Spleen (tissue), 11 donors: Measurements from ENCODE around the gene INPP4B. TPM values are rescaled to one million over a fixed set of nuclear protein-coding genes. Genes with fewer than 3 reads are reported as not detected.

Source experiments
- DNase-seq: peaks from one replicate; pipeline ENCODE4 v3.0.0-alpha.2; 2020
- H3K27ac ChIP-seq, 8 donors: fragments of 200-600 bp; sonication (generic) in 7 of 8; 1 replicate in 4 of 8; 2 replicates in 4 of 8; pipeline versions ENCODE4 v1.5.0 to v1.8.0; 2016 to 2021; ENCODE audit warnings: inconsistent platforms in 4 of 8, mild to moderate bottlenecking in 4 of 8, moderate library complexity in 1 of 8
- H3K27me3 ChIP-seq, 7 donors: fragments of 200-600 bp; sonication (generic) in 6 of 7; replicated peaks in 1 of 7; 1 replicate in 4 of 7; 2 replicates in 3 of 7; pipeline versions ENCODE4 v1.5.0 to v1.8.0; 2016 to 2021; ENCODE audit warnings: inconsistent platforms in 3 of 7, mild to moderate bottlenecking in 1 of 7
- H3K36me3 ChIP-seq, 6 donors: fragments of 200-600 bp; sonication (generic) in 5 of 6; 1 replicate in 4 of 6; 2 replicates in 2 of 6; pipeline versions ENCODE4 v1.5.0 to v1.8.0; 2016 to 2021; ENCODE audit warnings: inconsistent platforms in 2 of 6
- H3K4me1 ChIP-seq, 6 donors: fragments of 200-600 bp; sonication (generic) in 5 of 6; 1 replicate in 3 of 6; 2 replicates in 3 of 6; pipeline versions ENCODE4 v1.5.0 to v1.8.0; 2016 to 2021; ENCODE audit warnings: inconsistent platforms in 3 of 6
- H3K4me3 ChIP-seq, 8 donors: fragments of 200-600 bp; sonication (generic) in 7 of 8; 1 replicate in 4 of 8; 2 replicates in 4 of 8; pipeline versions ENCODE4 v1.5.0 to v1.8.0; 2016 to 2021; ENCODE audit warnings: inconsistent platforms in 4 of 8, mild to moderate bottlenecking in 4 of 8, moderate library complexity in 2 of 8
- H3K9me3 ChIP-seq, 8 donors: fragments of 200-600 bp; sonication (generic) in 7 of 8; 1 replicate in 4 of 8; 2 replicates in 4 of 8; pipeline versions ENCODE4 v1.5.0 to v1.8.0; 2016 to 2021; ENCODE audit warnings: inconsistent platforms in 4 of 8
- POLR2A ChIP-seq, 3 donors: fragments of 450-650 bp; IDR thresholded peaks; one replicate each; pipeline ENCODE4 v1.5.1; 2017; ENCODE audit warnings: antibody characterized with exemption in 3 of 3, mild to moderate bottlenecking in 1 of 3
- POLR2AphosphoS5 ChIP-seq, 3 donors: sonication (generic); formaldehyde crosslinking; IDR thresholded peaks; one replicate each; pipeline ENCODE4 v1.5.1; 2017; ENCODE audit warnings: antibody characterized with exemption in 3 of 3
- WGBS, 5 donors: extraction: QIAGEN DNeasy Blood & Tissue Kit in 3 of 5; methylation state at CpG; one replicate each; pipeline versions ENCODE4 v1.1.5 to v1.1.7; 2013 to 2018; 5-methylcytosine and 5-hydroxymethylcytosine counted together
- intact Hi-C: fragments of 100-400 bp; cut with DNase I; formaldehyde crosslinking; loops from one replicate; pipeline ENCODE4 v1.15.0; 2023; ENCODE audit warnings: low total_unique reads
- polyA plus RNA-seq, 3 donors: library from polyadenylated mRNA; stranded (reverse); fragments of 200-250 nt; gene quantifications; one replicate each; pipeline ENCODE4 v1.2.1, GENCODE V29; 2013
- total RNA-seq, 7 donors: library from RNA; depleted of rRNA in 3 of 7; stranded (reverse); fragments of >200 nt in 3 of 7; fragmentation: NEBNext Ultra II Directional in 4 of 7; extraction: Animal tissue kit (Norgen Biotek cat#: 25700) in 4 of 7; gene quantifications; one replicate each; pipeline versions ENCODE4 v1.1.0 to v1.2.1, GENCODE V29; 2016 to 2021
- TF ChIP-seq, protein P1 (sequence below), 11 experiments: fragments of 200-600 bp in 7 of 11; fragments of 450-650 bp in 4 of 11; sonication (generic) in 4 of 11; IDR thresholded peaks in 8 of 11; conservative IDR thresholded peaks in 3 of 11; 1 replicate in 7 of 11; 2 replicates in 4 of 11; pipeline versions ENCODE4 v1.4.0 to v1.8.0; 2016 to 2021; ENCODE audit warnings: antibody characterized with exemption in 11 of 11, inconsistent platforms in 4 of 11, mild to moderate bottlenecking in 1 of 11
- donor health status: healthy with polysubstance abuse.
- donor health status: DM: no; HTN: no; CAD: no; lungs with moderate emphysema.
- donor health status: DM: no; HTN: no; CAD: no.
- donor health status: Bipolar disorder and iron deficiency.
- donor health status: healthy.
- donor health status: DM: no; HTN: no; CAD: no.
- donor health status: DM: yes; HTN: yes; CAD: no.

The INPP4B gene
- total and polyA plus RNA-seq, 10 donors, result 0.78 to 31.6 (median 26.8) TPM

DNA sequence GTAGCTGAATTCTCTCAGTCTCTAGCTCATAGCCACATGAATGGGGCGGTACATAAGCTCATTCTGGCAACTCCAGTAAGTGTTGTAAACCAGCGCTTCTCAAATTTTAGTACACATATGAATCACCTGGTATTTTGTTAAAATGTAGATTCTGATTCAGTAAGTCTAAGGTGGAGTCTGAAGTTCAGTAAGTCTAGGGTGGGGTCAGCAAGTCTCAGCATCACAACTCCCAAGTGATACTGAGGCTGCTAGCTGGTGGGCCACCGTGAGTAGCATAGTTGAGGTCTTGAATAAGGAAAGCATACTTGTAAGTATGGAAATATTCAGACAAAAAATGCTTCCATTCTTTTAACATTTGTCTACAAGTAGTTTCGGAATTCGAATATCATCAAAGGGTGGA lies 36.1 kb upstream of the INPP4B start:
- 85 to 95% (median 87%) methylated on average over 5 of the region's 5 CpGs for WGBS, 5 donors
- Histone ChIP-seq H3K4me1 (no peaks in the 10 kb centered on the region), H3K27me3 (no peaks in the 10 kb centered on the region), H3K9me3 (no peaks in the 10 kb centered on the region), H3K27ac (no peak overlapping the region), H3K36me3 (no peaks in the 10 kb centered on the region), H3K4me3 (no peak overlapping the region)
- intact Hi-C loops, result no loop called here
- DNase-seq, result no peak
- TF ChIP-seq POLR2A (IDR thresholded peaks at IDR 0.05), result no peak

DNA sequence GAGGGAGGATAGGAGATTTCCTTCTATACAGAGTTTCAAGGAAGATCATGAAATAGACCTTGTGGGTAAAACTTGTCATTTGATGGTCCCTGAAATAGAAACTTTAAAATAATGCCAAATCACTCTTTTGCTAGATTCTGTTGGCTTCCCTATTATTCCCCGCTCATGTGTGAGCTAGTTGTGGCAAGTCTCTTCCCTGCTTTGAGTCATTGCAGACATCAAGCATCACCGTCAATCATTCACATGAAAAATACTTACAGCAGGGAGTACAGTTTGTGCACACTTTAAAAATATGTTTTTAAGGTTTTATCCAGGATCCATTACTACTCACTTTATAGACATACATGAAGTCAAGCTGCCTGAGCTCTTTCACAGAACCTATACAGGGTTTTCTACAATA lies 35.2 kb upstream of the INPP4B start:
- TF ChIP-seq POLR2AphosphoS5 (IDR thresholded peaks at IDR 0.05) (no peak), POLR2A (IDR thresholded peaks at IDR 0.05) (no peak)
- Histone ChIP-seq H3K27ac (no peak overlapping the region), H3K4me3 (no peak overlapping the region), H3K4me1 (no peaks in the 10 kb centered on the region), H3K36me3 (no peaks in the 10 kb centered on the region), H3K9me3 (no peaks in the 10 kb centered on the region), H3K27me3 (no peaks in the 10 kb centered on the region)
- intact Hi-C loops, result no loop called here
- DNase-seq, result no peak
- WGBS, 5 donors, result 88 to 95% (median 90%) methylated on average over 2 of the region's 2 CpGs

DNA sequence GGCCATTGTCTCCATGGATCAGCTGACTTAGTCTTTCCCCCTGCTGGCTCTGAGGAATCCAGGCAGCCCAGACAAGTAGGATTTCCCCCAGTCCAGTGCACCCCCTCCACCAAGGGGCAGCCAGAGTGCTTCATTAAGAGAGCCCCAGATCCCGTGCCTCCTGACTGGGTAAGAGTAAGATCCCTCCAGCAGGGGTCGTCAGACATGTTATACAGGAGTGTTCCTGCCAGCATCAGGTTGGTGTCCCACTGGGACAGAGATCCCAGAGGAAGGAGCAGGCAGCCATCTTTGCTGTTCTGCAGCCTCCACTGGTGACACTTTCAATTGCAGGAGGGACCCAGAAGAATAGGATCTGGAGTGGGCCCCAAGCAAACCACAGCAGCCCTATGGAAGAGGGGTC lies 29.0 kb upstream of the INPP4B start:
- no peaks in the 10 kb centered on the region for H3K36me3 ChIP-seq

DNA sequence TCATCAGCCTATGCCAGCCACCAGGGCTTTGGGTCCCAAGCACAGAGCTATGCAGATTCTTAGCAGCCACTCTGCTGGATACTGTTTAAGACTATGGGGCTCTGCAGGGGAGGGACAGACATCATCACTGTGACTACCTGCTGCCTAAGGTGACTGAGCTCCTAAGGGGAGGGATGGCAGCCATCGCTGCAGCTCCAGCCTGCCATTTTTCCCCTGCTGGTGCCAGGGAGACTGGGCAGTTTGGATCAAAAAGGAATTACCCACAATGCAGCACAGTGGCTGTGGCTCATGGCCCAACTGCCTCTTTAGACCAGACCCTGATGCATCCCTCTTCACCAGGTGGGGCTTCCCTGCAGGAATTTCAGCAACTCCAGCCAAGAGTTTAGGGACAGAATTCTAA lies 28.6 kb upstream of the INPP4B start:
- Histone ChIP-seq H3K27ac (no peak overlapping the region), H3K4me1 (no peaks in the 10 kb centered on the region), H3K9me3 (peaks cover 0 to 12% (median 0%) of the 10 kb centered on the region in 8 donors), H3K36me3 (no peaks in the 10 kb centered on the region), H3K4me3 (no peak overlapping the region), H3K27me3 (no peaks in the 10 kb centered on the region)
- 82 to 100% (median 90%) methylated on average over 1 of the region's 1 CpG for WGBS, 5 donors
- no peak for DNase-seq
- no peak for TF ChIP-seq POLR2A (IDR thresholded peaks at IDR 0.05)
- TF ChIP-seq, protein P1, sequence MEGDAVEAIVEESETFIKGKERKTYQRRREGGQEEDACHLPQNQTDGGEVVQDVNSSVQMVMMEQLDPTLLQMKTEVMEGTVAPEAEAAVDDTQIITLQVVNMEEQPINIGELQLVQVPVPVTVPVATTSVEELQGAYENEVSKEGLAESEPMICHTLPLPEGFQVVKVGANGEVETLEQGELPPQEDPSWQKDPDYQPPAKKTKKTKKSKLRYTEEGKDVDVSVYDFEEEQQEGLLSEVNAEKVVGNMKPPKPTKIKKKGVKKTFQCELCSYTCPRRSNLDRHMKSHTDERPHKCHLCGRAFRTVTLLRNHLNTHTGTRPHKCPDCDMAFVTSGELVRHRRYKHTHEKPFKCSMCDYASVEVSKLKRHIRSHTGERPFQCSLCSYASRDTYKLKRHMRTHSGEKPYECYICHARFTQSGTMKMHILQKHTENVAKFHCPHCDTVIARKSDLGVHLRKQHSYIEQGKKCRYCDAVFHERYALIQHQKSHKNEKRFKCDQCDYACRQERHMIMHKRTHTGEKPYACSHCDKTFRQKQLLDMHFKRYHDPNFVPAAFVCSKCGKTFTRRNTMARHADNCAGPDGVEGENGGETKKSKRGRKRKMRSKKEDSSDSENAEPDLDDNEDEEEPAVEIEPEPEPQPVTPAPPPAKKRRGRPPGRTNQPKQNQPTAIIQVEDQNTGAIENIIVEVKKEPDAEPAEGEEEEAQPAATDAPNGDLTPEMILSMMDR (IDR thresholded peaks at IDR 0.05 in 8 of 11, conservative IDR thresholded peaks at IDR 0.05 in 3 of 11), result no peak
- intact Hi-C loops, result no loop called here

More for the DNA sequence above, 29.0 kb upstream of the INPP4B start:
- Histone ChIP-seq H3K4me3 (no peak overlapping the region), H3K27me3 (no peaks in the 10 kb centered on the region), H3K9me3 (peaks cover 0 to 12% (median 0%) of the 10 kb centered on the region in 8 donors), H3K27ac (no peak overlapping the region), H3K4me1 (no peaks in the 10 kb centered on the region)
- TF ChIP-seq POLR2AphosphoS5 (IDR thresholded peaks at IDR 0.05) (no peak), POLR2A (IDR thresholded peaks at IDR 0.05) (no peak)
- TF ChIP-seq, protein P1 (IDR thresholded peaks at IDR 0.05 in 8 of 11, conservative IDR thresholded peaks at IDR 0.05 in 3 of 11), result no peak
- no peak for DNase-seq
- intact Hi-C loops, result no loop called here
- WGBS, 5 donors, result 77 to 95% (median 90%) methylated on average over 1 to 2 of the region's 2 CpGs

DNA sequence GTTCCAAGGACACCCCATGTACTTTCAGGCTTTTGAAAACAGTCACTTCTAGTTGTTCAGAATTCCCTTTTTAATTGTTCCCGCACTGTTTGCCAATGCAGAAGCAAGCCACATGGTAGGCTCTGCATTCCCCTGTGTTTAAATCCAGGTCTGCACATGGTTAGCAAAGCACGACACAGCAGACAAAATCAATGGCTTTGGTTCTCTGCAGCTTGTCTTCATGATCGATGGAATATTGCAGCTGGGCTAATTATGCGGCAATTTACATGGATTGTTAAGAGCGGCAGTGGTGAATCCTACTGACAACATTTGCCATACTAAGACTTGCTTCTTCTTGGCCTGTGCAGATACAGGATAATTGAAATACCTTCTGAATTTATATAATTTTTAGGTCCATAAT lies 20.6 kb upstream of the INPP4B start:
- no peak for DNase-seq
- 84 to 93% (median 88%) methylated on average over 5 of the region's 5 CpGs for WGBS, 5 donors
- intact Hi-C loops, result no loop called here
- no peak overlapping the region for H3K27ac ChIP-seq
- peaks cover 0 to 4% (median 0%) of the 10 kb centered on the region in 7 donors for H3K27me3 ChIP-seq
- peaks cover 0 to 4% (median 0%) of the 10 kb centered on the region in 8 donors for H3K9me3 ChIP-seq
- TF ChIP-seq POLR2AphosphoS5 (IDR thresholded peaks at IDR 0.05) (no peak), POLR2A (IDR thresholded peaks at IDR 0.05) (no peak)
- TF ChIP-seq, protein P1 (IDR thresholded peaks at IDR 0.05 in 8 of 11, conservative IDR thresholded peaks at IDR 0.05 in 3 of 11), result no peak
- no peak overlapping the region for H3K4me3 ChIP-seq
- no peaks in the 10 kb centered on the region for H3K36me3 ChIP-seq
- H3K4me1 ChIP-seq, result no peaks in the 10 kb centered on the region
